ENCODE measurements around the gene DAAM1. TPM values are rescaled to one million over a fixed set of nuclear protein-coding genes. Genes with fewer than 3 reads are reported as not detected.

Gene DAAM1
- polyA plus RNA-seq, 1 donor (not counting 4 experiments of a cell fraction or from before 2014, with no cell fraction given): 44.6 TPM

DNA sequence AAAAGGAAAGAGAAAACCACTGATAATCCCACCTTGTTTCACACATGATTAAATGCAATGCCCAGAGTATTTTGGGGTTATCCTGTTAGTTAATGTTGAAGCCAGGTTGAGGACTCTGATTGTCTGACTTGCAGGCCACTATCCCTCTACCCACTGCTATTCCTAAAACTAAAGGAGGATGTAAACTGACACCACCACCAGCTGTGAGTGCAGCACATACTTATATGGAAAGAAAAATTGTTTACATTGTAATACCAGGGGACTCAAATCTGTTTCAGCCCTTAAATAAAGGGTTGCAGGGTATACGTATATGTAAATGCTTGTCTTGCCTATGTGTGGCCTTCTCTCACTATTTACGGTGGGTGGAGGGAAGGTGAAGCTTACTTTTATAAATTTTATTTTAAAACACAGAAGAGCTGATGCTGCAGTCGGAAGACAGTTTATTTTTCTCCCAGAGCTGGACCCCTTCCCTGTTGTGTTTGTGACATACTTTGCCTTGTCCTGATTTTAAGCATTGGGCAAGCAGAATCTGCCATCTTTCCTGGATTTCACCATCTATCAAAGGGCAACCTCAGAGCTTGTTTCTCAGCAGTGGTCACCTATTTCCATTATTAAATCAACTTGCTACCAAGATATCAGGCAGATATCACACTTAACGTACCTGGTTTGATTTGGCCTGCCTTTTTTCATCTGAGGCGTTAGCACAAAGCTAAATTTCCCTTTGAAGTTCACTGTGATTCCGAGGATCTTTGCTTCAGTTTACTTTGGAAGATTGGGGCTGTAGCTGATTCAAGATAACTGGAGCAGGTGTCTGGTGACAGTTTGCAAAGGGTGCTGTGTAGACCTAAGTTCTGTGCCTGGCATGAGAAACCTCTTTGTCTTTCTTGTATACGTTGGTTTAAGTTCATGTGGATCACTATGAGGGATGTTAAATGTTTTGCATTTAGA lies 25.2 kb downstream of the DAAM1 start:
- dilution Hi-C loops (cut with MboI; ENCODE audit: extremely low pct_ligation_motif_present, low sequenced_read_pairs): no loop called here
- H3K4me2 ChIP-seq (ENCODE audit: control insufficient read depth, extremely low read depth, insufficient read depth, low read depth, low read length): no peak overlapping the region
- no peaks in the 10 kb centered on the region for H3K36me3 ChIP-seq (ENCODE audit: control insufficient read depth in 2 of 2, extremely low read depth in 1 of 2, insufficient read depth in 2 of 2, low read length in 2 of 2)

DNA sequence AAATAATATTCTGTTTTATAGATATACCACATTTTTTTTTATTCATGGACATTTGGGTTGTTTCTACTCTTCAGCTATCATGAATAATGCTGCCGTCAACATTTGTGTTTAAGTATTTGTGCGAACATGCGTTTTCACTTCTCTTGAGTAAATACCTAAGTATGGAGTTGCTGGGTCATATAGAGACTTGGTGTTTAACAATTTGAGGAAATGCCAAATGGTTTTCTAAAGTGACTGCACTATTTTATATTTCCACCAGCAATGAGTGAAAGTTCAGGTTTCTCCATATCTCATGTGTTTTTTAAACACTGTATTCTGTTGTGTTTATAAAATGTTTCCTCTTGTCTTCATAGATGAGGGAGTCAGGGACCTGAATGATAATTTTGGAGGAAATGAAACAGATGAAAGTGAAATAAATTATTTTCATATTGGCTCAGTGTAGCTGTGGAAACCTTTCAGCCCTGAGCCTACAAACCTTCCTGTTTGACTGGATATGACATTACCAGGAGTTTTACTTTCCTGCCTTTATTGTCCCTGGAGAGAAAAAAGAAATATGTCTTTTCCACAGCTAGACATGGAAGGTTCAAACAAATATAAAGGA lies 26.3 kb downstream of the DAAM1 start:
- no peak overlapping the region for H2AFZ ChIP-seq (ENCODE audit: control insufficient read depth, low read length)
- dilution Hi-C loops (cut with MboI; ENCODE audit: extremely low pct_ligation_motif_present, low sequenced_read_pairs): no loop called here
- FAIRE-seq (no peak), DNase-seq (ENCODE audit: low read depth, low spot score) (no peak)
- no peak overlapping the region for H3K4me3 ChIP-seq (ENCODE audit: control insufficient read depth in 2 of 3, extremely low read depth in 1 of 3, insufficient read depth in 2 of 3, low read depth in 1 of 3, low read length in 3 of 3)
- no peak overlapping the region for H3K9ac ChIP-seq (ENCODE audit: control insufficient read depth, extremely low read depth, insufficient read depth, low read length)
- no peaks in the 10 kb centered on the region for H3K36me3 ChIP-seq (ENCODE audit: control insufficient read depth in 2 of 2, extremely low read depth in 1 of 2, insufficient read depth in 2 of 2, low read length in 2 of 2)
- TF ChIP-seq, protein P1, sequence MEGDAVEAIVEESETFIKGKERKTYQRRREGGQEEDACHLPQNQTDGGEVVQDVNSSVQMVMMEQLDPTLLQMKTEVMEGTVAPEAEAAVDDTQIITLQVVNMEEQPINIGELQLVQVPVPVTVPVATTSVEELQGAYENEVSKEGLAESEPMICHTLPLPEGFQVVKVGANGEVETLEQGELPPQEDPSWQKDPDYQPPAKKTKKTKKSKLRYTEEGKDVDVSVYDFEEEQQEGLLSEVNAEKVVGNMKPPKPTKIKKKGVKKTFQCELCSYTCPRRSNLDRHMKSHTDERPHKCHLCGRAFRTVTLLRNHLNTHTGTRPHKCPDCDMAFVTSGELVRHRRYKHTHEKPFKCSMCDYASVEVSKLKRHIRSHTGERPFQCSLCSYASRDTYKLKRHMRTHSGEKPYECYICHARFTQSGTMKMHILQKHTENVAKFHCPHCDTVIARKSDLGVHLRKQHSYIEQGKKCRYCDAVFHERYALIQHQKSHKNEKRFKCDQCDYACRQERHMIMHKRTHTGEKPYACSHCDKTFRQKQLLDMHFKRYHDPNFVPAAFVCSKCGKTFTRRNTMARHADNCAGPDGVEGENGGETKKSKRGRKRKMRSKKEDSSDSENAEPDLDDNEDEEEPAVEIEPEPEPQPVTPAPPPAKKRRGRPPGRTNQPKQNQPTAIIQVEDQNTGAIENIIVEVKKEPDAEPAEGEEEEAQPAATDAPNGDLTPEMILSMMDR (optimal IDR thresholded peaks at IDR 0.05 in 1 of 3, IDR thresholded peaks at IDR 0.05 in 1 of 3, conservative IDR thresholded peaks at IDR 0.05 in 1 of 3; ENCODE audit: extremely low read depth in 1 of 3, insufficient read depth in 2 of 3, low read length in 3 of 3): no peak
- TF ChIP-seq EZH2 (IDR thresholded peaks at IDR 0.05; ENCODE audit: low read length): no peak
- no peaks in the 10 kb centered on the region for H3K9me3 ChIP-seq (ENCODE audit: control insufficient read depth, low read depth, low read length)
- peaks cover 37% of the 10 kb centered on the region for H3K79me2 ChIP-seq (ENCODE audit: control insufficient read depth, insufficient read depth, low read length)
- H3K4me2 ChIP-seq (ENCODE audit: control insufficient read depth, extremely low read depth, insufficient read depth, low read depth, low read length): no peak overlapping the region
- peaks cover 6% of the 10 kb centered on the region for H3K4me1 ChIP-seq (ENCODE audit: control insufficient read depth, extremely low read depth, insufficient read depth, low read length)
- H3K27me3 ChIP-seq (ENCODE audit: control insufficient read depth, extremely low read depth, insufficient read depth, low read length): no peaks in the 10 kb centered on the region
- no peaks in the 10 kb centered on the region for H4K20me1 ChIP-seq (ENCODE audit: control insufficient read depth, extremely low read depth, insufficient read depth, low read length)
- H3K9me1 ChIP-seq (ENCODE audit: control insufficient read depth, extremely low read depth, insufficient read depth, low read length): no peaks in the 10 kb centered on the region
- H3K27ac ChIP-seq (ENCODE audit: control insufficient read depth, insufficient read depth, low read length): no peak overlapping the region

More for the DNA sequence above, 25.2 kb downstream of the DAAM1 start:
- H3K27ac ChIP-seq (ENCODE audit: control insufficient read depth, insufficient read depth, low read length): no peak overlapping the region
- no peak overlapping the region for H2AFZ ChIP-seq (ENCODE audit: control insufficient read depth, low read length)
- H3K9me3 ChIP-seq (ENCODE audit: control insufficient read depth, low read depth, low read length): no peaks in the 10 kb centered on the region
- DNase-seq (ENCODE audit: low read depth, low spot score): no peak
- TF ChIP-seq, protein P1 (optimal IDR thresholded peaks at IDR 0.05 in 1 of 3, IDR thresholded peaks at IDR 0.05 in 1 of 3, conservative IDR thresholded peaks at IDR 0.05 in 1 of 3; ENCODE audit: extremely low read depth in 1 of 3, insufficient read depth in 2 of 3, low read length in 3 of 3): no peak
- no peak for TF ChIP-seq EZH2 (IDR thresholded peaks at IDR 0.05; ENCODE audit: low read length)
- H3K27me3 ChIP-seq (ENCODE audit: control insufficient read depth, extremely low read depth, insufficient read depth, low read length): no peaks in the 10 kb centered on the region
- no peaks in the 10 kb centered on the region for H3K9me1 ChIP-seq (ENCODE audit: control insufficient read depth, extremely low read depth, insufficient read depth, low read length)
- no peak for FAIRE-seq
- H3K4me3 ChIP-seq (ENCODE audit: control insufficient read depth in 2 of 3, extremely low read depth in 1 of 3, insufficient read depth in 2 of 3, low read depth in 1 of 3, low read length in 3 of 3): no peak overlapping the region
- no peak overlapping the region for H3K9ac ChIP-seq (ENCODE audit: control insufficient read depth, extremely low read depth, insufficient read depth, low read length)
- no peaks in the 10 kb centered on the region for H4K20me1 ChIP-seq (ENCODE audit: control insufficient read depth, extremely low read depth, insufficient read depth, low read length)
- H3K4me1 ChIP-seq (ENCODE audit: control insufficient read depth, extremely low read depth, insufficient read depth, low read length): peaks cover 6% of the 10 kb centered on the region
- H3K79me2 ChIP-seq (ENCODE audit: control insufficient read depth, insufficient read depth, low read length): peaks cover 32% of the 10 kb centered on the region
